HepG2 (cell line): ENCODE results near the gene PDCD10.

ENCODE experiments used
- IRF2 ChIP-seq: IDR thresholded peaks from 2 replicates; pipeline ENCODE4 v1.6.1; 2018; ENCODE audit warnings: missing genetic modification reagents, missing compliant biosample characterization
- TF ChIP-seq, protein P1 (sequence below): sonication (generic); formaldehyde crosslinking; IDR thresholded peaks from 2 replicates; pipeline ENCODE4 v1.5.0; 2020; ENCODE audit warnings: mild to moderate bottlenecking, missing genetic modification reagents, moderate library complexity

- TF ChIP-seq, protein P1, sequence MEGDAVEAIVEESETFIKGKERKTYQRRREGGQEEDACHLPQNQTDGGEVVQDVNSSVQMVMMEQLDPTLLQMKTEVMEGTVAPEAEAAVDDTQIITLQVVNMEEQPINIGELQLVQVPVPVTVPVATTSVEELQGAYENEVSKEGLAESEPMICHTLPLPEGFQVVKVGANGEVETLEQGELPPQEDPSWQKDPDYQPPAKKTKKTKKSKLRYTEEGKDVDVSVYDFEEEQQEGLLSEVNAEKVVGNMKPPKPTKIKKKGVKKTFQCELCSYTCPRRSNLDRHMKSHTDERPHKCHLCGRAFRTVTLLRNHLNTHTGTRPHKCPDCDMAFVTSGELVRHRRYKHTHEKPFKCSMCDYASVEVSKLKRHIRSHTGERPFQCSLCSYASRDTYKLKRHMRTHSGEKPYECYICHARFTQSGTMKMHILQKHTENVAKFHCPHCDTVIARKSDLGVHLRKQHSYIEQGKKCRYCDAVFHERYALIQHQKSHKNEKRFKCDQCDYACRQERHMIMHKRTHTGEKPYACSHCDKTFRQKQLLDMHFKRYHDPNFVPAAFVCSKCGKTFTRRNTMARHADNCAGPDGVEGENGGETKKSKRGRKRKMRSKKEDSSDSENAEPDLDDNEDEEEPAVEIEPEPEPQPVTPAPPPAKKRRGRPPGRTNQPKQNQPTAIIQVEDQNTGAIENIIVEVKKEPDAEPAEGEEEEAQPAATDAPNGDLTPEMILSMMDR (CRISPR knock-in tag): no peak
- TF ChIP-seq IRF2: no peak
Observed at GRCh38 chr3:167723872-167724271, 10.8 kb downstream of the PDCD10 start.
